Measurements from ENCODE around the gene NVL.

The NVL gene

DNA sequence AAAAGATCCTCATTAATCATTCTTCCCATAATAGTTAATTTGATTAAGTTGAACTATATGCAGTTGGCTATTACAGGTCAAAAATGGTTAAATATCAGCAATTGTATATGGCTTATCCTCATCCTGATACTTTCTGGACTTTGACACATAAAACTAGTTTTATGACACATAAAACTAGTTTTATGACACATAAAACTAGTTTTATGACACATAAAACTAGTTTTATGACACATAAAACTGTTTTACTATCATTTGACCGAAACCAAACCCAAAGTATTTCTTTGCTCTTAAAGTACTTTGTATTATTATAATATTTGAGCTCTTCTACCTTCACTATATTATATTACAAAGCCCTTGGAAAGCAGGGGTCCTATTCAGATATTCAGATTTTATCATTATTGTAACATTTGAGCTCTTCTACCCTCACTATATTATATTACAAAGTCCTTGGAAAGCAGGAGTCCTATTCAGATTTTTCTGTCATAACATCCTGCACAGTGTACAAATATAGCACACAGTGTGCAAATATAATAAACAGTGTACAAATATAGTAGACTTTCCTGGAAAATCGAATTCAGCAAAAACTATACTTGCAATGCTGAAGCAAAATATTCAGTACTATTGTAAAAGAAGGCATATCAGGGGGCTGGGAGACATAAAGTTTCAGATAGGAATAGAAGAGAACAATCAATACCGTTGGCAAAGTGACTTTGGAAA is 53.0 kb downstream of the NVL start:
- Histone ChIP-seq H3K27me3 (ENCODE audit: control insufficient read depth, low read length) (no peaks in the 10 kb centered on the region), H3K4me1 (ENCODE audit: control insufficient read depth, low read length) (no peaks in the 10 kb centered on the region), H4K20me1 (ENCODE audit: control insufficient read depth, insufficient read depth, low read depth, low read length) (no peaks in the 10 kb centered on the region), H3K4me3 (ENCODE audit: low read length) (no peak overlapping the region), H3K9me2 (replicated peaks; ENCODE audit: control insufficient read depth, low read length) (no peaks in the 10 kb centered on the region), H3K9me3 (ENCODE audit: control insufficient read depth, insufficient read depth, low read length) (no peaks in the 10 kb centered on the region), H3K4me2 (ENCODE audit: low read length) (no peak overlapping the region), H3F3A (ENCODE audit: control insufficient read depth, insufficient read depth) (peaks cover 2% of the 10 kb centered on the region; the same call in 1 of the 2 replicates), H3K79me2 (ENCODE audit: control insufficient read depth, low read length) (no peaks in the 10 kb centered on the region), H3K27ac (ENCODE audit: low read depth, low read length) (no peak overlapping the region), H3K36me3 (ENCODE audit: control insufficient read depth, low read length) (peaks cover 31% of the 10 kb centered on the region)
- TF ChIP-seq EZH2phosphoT487 (IDR thresholded peaks at IDR 0.05; ENCODE audit: borderline replicate concordance, low read length): no peak
- TF ChIP-seq, protein P1, sequence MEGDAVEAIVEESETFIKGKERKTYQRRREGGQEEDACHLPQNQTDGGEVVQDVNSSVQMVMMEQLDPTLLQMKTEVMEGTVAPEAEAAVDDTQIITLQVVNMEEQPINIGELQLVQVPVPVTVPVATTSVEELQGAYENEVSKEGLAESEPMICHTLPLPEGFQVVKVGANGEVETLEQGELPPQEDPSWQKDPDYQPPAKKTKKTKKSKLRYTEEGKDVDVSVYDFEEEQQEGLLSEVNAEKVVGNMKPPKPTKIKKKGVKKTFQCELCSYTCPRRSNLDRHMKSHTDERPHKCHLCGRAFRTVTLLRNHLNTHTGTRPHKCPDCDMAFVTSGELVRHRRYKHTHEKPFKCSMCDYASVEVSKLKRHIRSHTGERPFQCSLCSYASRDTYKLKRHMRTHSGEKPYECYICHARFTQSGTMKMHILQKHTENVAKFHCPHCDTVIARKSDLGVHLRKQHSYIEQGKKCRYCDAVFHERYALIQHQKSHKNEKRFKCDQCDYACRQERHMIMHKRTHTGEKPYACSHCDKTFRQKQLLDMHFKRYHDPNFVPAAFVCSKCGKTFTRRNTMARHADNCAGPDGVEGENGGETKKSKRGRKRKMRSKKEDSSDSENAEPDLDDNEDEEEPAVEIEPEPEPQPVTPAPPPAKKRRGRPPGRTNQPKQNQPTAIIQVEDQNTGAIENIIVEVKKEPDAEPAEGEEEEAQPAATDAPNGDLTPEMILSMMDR (IDR thresholded peaks at IDR 0.05; ENCODE audit: low read depth, low read length, poor library complexity, severe bottlenecking): no peak

DNA sequence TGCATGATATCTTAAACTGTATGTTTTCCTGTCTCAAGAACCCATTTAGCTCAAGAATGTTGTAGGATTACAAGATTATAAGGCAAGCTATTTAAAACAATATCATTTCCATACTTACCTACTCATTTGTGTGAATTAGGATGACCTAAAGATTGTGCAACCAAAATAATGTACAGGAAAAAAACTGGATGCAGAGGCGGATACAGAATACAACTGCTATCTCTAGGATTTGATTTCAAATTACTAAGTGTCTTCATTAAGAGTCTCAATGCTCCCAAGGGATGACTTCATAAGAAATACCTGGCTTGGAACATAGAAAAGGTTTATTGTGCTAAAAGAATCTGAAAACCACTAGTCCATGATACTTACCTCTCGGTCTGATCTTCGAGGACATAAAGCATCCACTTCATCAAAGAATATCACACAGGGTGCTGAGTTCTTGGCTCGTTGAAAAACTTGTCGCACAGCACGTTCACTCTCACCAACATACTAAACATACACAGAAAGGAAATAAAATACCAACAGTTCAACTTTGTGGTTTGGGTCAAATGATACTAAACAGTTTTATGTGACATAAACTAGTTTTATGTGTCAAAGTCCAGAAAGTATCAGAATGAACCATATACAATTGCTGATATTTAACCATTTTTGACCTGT is 54.9 kb downstream of the NVL start:
- H3K27ac ChIP-seq (ENCODE audit: low read depth, low read length): no peak overlapping the region
- H3K4me2 ChIP-seq (ENCODE audit: low read length): no peak overlapping the region
- TF ChIP-seq, protein P1 (IDR thresholded peaks at IDR 0.05; ENCODE audit: low read depth, low read length, poor library complexity, severe bottlenecking): no peak
- no peak for TF ChIP-seq EZH2phosphoT487 (IDR thresholded peaks at IDR 0.05; ENCODE audit: borderline replicate concordance, low read length)
- H3K4me1 ChIP-seq (ENCODE audit: control insufficient read depth, low read length): no peaks in the 10 kb centered on the region
- peaks cover 2% of the 10 kb centered on the region; the same call in 1 of the 2 replicates for H3F3A ChIP-seq (ENCODE audit: control insufficient read depth, insufficient read depth)
- no peaks in the 10 kb centered on the region for H3K79me2 ChIP-seq (ENCODE audit: control insufficient read depth, low read length)
- H3K36me3 ChIP-seq (ENCODE audit: control insufficient read depth, low read length): peaks cover 31% of the 10 kb centered on the region
- no peaks in the 10 kb centered on the region for H3K9me2 ChIP-seq (replicated peaks; ENCODE audit: control insufficient read depth, low read length)
- no peaks in the 10 kb centered on the region for H3K27me3 ChIP-seq (ENCODE audit: control insufficient read depth, low read length)
- H3K4me3 ChIP-seq (ENCODE audit: low read length): no peak overlapping the region
- H4K20me1 ChIP-seq (ENCODE audit: control insufficient read depth, insufficient read depth, low read depth, low read length): no peaks in the 10 kb centered on the region
- no peaks in the 10 kb centered on the region for H3K9me3 ChIP-seq (ENCODE audit: control insufficient read depth, insufficient read depth, low read length)

DNA sequence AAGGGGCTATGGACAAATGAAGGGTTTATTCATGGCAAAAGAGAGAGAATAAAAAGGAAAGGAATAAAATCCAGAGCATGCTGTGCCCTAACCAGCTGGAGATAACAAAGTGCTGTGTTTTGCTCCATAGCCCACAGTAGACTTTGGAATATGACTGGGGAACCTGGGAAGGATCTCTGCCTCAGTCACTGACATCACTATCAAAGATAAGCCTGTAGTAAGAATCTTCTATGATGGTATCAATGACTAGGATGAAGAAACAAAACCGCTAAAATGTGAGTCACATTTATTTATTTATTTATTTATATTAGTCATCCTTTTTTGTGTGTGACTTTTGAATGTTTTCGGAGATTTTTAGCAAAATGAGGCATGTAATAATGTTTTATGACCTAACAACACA is 56.3 kb downstream of the NVL start:
- Histone ChIP-seq H3K4me2 (ENCODE audit: low read length) (no peak overlapping the region), H3K4me3 (ENCODE audit: low read length) (no peak overlapping the region), H3K27me3 (ENCODE audit: control insufficient read depth, low read length) (no peaks in the 10 kb centered on the region), H3K9me2 (replicated peaks; ENCODE audit: control insufficient read depth, low read length) (no peaks in the 10 kb centered on the region), H3K79me2 (ENCODE audit: control insufficient read depth, low read length) (no peaks in the 10 kb centered on the region), H3K36me3 (ENCODE audit: control insufficient read depth, low read length) (peaks cover 31% of the 10 kb centered on the region), H3K9me3 (ENCODE audit: control insufficient read depth, insufficient read depth, low read length) (no peaks in the 10 kb centered on the region), H3F3A (ENCODE audit: control insufficient read depth, insufficient read depth) (no peaks in the 10 kb centered on the region; the same call in 1 of the 2 replicates), H3K4me1 (ENCODE audit: control insufficient read depth, low read length) (no peaks in the 10 kb centered on the region), H3K27ac (ENCODE audit: low read depth, low read length) (no peak overlapping the region), H4K20me1 (ENCODE audit: control insufficient read depth, insufficient read depth, low read depth, low read length) (no peaks in the 10 kb centered on the region)
- TF ChIP-seq EZH2phosphoT487 (IDR thresholded peaks at IDR 0.05; ENCODE audit: borderline replicate concordance, low read length): no peak
- TF ChIP-seq, protein P1 (IDR thresholded peaks at IDR 0.05; ENCODE audit: low read depth, low read length, poor library complexity, severe bottlenecking): no peak
